H1 (cell line): ENCODE measurements around the gene PCDHGB1.

Experiments
- ATF3 ChIP-seq: IDR thresholded peaks from 2 replicates; pipeline ENCODE4 v1.6.1; 2011; ENCODE audit warnings: low read depth, mild to moderate bottlenecking, low read length; ENCODE audit not compliant: insufficient read depth
- BCL11A ChIP-seq, 2 experiments: IDR thresholded peaks; one replicate each; pipeline ENCODE4 v1.6.1; 2011; ENCODE audit warnings: low read depth in 2 of 2, low read length in 2 of 2, mild to moderate bottlenecking in 2 of 2
- EP300 ChIP-seq, 2 experiments: IDR thresholded peaks; 1 replicate in 1 of 2; 2 replicates in 1 of 2; pipeline ENCODE4 v1.6.1; 2011 to 2012; ENCODE audit warnings: low read depth in 2 of 2, low read length in 2 of 2, mild to moderate bottlenecking in 2 of 2, borderline replicate concordance in 1 of 2, inconsistent platforms in 1 of 2, moderate library complexity in 1 of 2
- MAFK ChIP-seq: IDR thresholded peaks from 2 replicates; pipeline ENCODE4 v1.6.1; 2012; ENCODE audit warnings: low read depth, mild to moderate bottlenecking, improper control_type of control experiment, low read length
- POLR2A ChIP-seq, 2 experiments: IDR thresholded peaks; 1 replicate in 1 of 2; 2 replicates in 1 of 2; pipeline ENCODE4 v1.6.1; 2011; ENCODE audit warnings: low read depth in 2 of 2, low read length in 2 of 2, mild to moderate bottlenecking in 2 of 2; ENCODE audit errors: control extremely low read depth in 1 of 2
- POLR2AphosphoS5 ChIP-seq: IDR thresholded peaks from 2 replicates; pipeline ENCODE4 v1.6.1; 2011; ENCODE audit warnings: low read depth, low read length
- SIRT6 ChIP-seq: IDR thresholded peaks from one replicate; pipeline ENCODE4 v1.7.1; 2012; ENCODE audit warnings: low read length, inconsistent platforms
- TCF12 ChIP-seq: IDR thresholded peaks from 2 replicates; pipeline ENCODE4 v1.6.1; 2011; ENCODE audit warnings: low read depth, mild to moderate bottlenecking, low read length
- TEAD4 ChIP-seq: IDR thresholded peaks from 2 replicates; pipeline ENCODE4 v1.6.1; 2012; ENCODE audit warnings: low read depth, low read length, inconsistent platforms, mixed read lengths
- ZNF274 ChIP-seq: IDR thresholded peaks from 2 replicates; pipeline ENCODE4 v1.7.0; 2012; ENCODE audit warnings: low read length, borderline replicate concordance; ENCODE audit errors: extremely low read depth
- TF ChIP-seq, protein P1 (sequence below), 3 experiments: IDR thresholded peaks; 1 replicate in 2 of 3; 2 replicates in 1 of 3; pipeline versions ENCODE4 v1.5.1 to v1.6.1; 2011; ENCODE audit warnings: low read length in 3 of 3, mild to moderate bottlenecking in 3 of 3, inconsistent platforms in 2 of 3, low read depth in 1 of 3, moderate library complexity in 1 of 3; ENCODE audit not compliant: insufficient read depth in 1 of 3; ENCODE audit errors: control extremely low read depth in 1 of 3

- TF ChIP-seq, protein P1, sequence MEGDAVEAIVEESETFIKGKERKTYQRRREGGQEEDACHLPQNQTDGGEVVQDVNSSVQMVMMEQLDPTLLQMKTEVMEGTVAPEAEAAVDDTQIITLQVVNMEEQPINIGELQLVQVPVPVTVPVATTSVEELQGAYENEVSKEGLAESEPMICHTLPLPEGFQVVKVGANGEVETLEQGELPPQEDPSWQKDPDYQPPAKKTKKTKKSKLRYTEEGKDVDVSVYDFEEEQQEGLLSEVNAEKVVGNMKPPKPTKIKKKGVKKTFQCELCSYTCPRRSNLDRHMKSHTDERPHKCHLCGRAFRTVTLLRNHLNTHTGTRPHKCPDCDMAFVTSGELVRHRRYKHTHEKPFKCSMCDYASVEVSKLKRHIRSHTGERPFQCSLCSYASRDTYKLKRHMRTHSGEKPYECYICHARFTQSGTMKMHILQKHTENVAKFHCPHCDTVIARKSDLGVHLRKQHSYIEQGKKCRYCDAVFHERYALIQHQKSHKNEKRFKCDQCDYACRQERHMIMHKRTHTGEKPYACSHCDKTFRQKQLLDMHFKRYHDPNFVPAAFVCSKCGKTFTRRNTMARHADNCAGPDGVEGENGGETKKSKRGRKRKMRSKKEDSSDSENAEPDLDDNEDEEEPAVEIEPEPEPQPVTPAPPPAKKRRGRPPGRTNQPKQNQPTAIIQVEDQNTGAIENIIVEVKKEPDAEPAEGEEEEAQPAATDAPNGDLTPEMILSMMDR (IDR thresholded peaks at IDR 0.05; ENCODE audit: control extremely low read depth in 1 of 3, insufficient read depth in 1 of 3, low read depth in 1 of 3, low read length in 3 of 3): no peak
- TF ChIP-seq MAFK (no peak), EP300 (IDR thresholded peaks at IDR 0.05; ENCODE audit: borderline replicate concordance in 1 of 2, low read depth in 2 of 2, low read length in 2 of 2) (no peak), SIRT6 (no peak), TCF12 (no peak), BCL11A (IDR thresholded peaks at IDR 0.05; ENCODE audit: low read depth in 2 of 2, low read length in 2 of 2) (no peak), POLR2A (IDR thresholded peaks at IDR 0.05; ENCODE audit: control extremely low read depth in 1 of 2, low read depth in 2 of 2, low read length in 2 of 2) (no peak), TEAD4 (no peak), POLR2AphosphoS5 (no peak), ZNF274 (no peak), ATF3 (no peak)
Observed at GRCh38 chr5:141356950-141357349, 7.1 kb downstream of the PCDHGB1 start.
